H4 (cell line): ENCODE data around the gene PAM. TPM values are rescaled to one million over a fixed set of nuclear protein-coding genes. Genes with fewer than 3 reads are reported as not detected.

Experiments
- DNase-seq: peaks from one replicate; pipeline ENCODE4 v3.0.0-alpha.2; 2015; ENCODE audit warnings: low spot score
- total RNA-seq: library from RNA; depleted of rRNA; stranded (reverse); fragments of >200 nt; shearing (Covaris generic); gene quantifications from 2 replicates; pipeline ENCODE4 v1.2.3, GENCODE V29; 2014

Gene PAM
- total RNA-seq, 1 experiment from 2014 or later, result 213 TPM

- no peak for DNase-seq
Measured at GRCh38 chr5:102813740-102814139, 58.6 kb downstream of the PAM start.

DNA sequence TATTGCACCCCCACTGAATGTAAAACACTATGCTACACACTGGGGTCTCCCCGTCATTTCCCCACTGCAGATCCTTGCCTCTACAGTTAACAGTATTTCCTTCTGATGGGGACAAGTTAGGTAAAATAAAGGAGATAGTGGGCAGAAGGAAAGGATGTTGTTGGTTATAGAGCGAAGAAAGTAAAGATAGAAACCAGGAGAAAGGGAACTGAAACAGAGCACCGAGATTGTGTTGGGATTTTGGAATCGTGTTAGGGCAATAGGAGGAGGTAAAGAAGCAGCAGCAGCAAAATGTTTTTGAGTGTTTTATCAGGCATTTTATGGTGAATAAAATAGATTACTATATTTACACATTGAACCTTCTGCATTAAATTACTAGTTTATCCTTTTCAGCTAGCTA, 60.0 kb downstream of the PAM start:
- no peak for DNase-seq

DNA sequence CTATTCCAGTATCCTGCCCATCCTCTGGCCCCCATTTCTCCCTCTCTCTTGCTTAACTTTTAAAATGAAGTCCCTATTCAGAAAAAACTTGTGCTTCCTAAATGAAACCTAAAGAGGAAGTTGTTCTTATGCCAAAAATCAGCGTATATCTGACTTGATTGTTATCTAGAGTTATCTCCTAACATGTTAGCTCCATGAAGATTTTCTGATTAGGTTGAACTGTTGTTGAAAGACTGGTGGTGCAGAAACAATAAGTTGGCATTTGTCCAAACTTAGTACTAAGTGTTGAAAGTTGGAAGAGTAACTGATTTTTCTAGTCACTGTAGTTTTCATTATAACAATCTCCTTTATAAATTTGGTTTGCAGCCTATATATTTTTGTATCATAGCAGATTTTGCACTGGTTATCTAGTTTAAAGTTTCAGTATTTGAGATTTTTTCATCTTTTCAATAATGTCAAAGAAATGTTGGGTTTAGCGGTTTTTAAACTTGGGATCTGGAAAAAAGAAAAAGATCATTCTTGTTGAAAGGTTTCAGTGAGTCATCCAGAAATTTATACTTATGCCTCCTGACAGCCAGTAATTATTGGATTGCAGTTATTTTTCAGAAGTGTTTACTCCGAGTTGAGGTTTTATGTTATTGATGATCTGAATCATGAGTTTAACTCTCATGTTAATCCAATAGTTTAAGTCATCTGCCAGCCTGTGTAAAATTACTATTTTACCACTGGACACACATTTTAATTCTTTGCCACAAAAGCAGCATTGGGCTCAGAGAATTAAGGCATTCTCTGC, 60.6 kb downstream of the PAM start:
- DNase-seq, result no peak

DNA sequence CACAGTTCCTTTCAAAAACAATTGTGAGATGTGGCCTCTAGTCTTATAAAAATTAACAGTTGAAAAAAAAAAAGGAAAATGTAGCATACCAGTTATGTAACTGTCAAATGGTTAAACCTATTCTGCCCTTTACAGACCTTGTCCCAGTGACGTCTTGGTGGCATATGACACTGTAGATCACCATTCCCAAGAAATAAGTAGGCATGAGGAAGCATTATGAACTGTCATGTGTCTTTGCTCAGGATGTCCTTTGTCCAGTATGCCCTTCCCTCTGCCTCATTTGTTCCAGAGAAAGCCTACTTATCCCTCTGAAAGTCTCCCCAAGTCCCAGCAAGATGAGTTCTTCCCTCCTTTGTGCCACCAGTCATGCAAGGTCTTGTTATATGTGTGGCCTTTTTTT, 63.2 kb downstream of the PAM start:
- no peak for DNase-seq

GRCh38 chr5:102818934-102819333, 63.8 kb downstream of the PAM start:
- DNase-seq, result no peak

- DNase-seq, result no peak
Measured at GRCh38 chr5:102819634-102820033, 64.5 kb downstream of the PAM start.

GRCh38 chr5:102823441-102823874, 68.4 kb downstream of the PAM start:
- DNase-seq, result peak; percentile 20

DNA sequence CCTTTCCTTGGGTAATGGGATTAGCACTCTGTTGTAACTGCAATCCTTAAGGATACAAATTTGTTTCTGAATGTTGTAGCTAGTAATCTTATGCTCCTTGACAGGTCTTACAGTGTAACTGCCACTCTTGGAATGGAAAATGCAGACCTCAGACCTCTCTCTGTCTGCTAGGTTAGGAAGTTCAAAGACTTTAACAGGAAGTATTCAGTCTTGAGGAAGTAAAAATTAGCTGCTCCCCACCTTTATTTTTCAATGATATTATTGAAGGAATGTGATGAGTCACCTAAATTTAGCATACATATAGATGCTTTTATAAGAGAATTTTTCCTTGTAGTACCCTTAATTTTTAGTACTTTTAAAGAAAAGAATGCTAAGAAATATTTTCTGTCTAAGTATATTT, 71.5 kb downstream of the PAM start:
- DNase-seq, result no peak

GRCh38 chr5:102830241-102830640, 75.1 kb downstream of the PAM start:
- no peak for DNase-seq

DNA sequence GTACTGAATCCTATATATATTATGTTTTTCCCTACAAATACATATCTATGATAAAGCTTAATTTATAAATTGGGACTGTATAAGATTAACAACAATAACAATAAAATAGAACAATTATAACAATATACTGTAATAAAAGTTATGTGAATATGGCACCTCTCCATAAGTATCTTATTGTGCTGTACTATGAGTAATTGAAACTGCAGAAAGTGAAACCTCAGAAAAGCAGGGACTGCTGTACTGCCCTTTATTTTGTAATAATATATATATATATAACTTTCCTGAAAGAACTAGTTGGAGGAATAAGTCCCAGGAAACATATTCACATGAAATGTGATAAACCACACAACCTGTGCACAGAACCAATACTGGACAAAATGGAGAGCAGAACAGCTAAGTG, 77.3 kb downstream of the PAM start:
- no peak for DNase-seq

- DNase-seq, result no peak
Measured at GRCh38 chr5:102833146-102833545, 78.0 kb downstream of the PAM start.

GRCh38 chr5:102834438-102834964, 79.4 kb downstream of the PAM start:
- DNase-seq, result no peak

DNA sequence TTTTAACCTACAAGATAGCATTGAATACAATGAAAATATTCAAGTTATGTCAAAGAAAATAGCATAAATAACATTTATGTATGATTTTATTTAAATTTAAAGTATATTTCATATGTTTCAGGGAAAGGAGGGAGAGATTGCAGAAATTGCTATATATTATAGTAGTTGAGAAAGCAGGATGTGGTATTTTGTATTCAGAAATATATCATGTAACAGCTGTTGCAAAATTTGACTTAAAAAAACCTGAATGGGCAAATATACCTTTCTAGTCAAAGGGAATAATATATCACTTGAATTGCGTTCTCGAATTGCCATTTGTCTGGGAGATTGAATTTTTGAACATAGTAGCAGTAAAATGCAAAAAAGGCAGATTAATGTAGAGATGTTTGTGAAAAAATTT, 80.6 kb downstream of the PAM start:
- DNase-seq, result no peak

DNA sequence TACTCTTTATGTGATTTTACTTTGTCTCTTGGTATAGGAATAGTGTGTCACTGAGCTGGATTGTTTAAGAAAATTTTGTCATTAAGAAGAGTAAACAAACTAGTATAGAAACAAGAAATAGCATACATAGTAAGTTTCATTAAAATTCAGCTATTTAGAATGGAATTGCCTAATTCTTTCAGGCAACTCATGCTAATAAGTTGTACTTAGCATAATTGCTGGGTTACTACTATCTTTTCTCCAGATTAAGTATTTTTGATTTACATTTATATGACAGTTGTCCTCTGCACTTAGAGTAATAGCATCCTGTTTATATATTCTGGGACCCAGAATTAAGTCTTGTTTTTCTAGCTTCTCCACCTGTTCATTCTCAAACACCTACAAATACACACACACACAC, 85.9 kb downstream of the PAM start:
- no peak for DNase-seq

- no peak for DNase-seq
Measured at GRCh38 chr5:102843997-102844396, 88.9 kb downstream of the PAM start.

- no peak for DNase-seq
Measured at GRCh38 chr5:102845041-102845440, 89.9 kb downstream of the PAM start.

DNA sequence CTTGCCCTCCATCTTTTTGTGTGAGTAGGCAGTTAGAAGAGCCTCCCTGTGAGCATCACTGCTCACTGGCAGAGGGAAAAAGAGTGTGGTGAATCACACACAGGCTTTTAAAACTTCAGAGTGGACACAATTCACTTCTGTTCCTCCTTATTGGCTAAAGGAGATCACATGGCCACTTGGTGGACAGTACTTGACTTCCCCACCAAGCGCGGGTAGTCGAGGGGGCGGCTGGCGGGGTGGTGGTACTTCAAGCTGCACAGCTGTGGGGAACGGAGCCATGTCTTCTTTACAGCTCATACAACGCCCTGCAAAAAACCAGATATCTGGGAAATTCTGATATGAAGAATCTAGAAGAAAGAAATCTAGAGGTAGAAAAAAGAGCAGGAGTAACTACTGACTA, 95.4 kb downstream of the PAM start:
- no peak for DNase-seq

DNA sequence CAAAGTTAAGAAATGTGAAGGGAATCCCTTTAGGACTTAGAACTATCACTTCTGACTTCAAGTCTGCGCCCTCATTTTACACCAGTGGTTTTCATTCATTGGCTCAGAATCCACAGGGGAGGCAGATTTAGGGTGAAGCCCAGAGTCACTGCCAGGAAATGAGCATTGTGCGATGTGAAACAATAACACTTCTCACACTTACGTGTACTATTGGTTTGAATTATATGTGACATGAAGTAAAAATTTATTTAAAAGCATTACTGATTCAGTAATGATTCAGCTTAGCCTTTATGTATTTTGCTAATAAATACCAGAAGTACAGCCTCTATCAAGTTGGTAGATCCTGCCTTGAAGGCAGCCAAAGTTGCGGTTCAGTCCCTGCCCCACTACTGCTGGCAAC, 98.6 kb downstream of the PAM start:
- DNase-seq, result no peak

DNA sequence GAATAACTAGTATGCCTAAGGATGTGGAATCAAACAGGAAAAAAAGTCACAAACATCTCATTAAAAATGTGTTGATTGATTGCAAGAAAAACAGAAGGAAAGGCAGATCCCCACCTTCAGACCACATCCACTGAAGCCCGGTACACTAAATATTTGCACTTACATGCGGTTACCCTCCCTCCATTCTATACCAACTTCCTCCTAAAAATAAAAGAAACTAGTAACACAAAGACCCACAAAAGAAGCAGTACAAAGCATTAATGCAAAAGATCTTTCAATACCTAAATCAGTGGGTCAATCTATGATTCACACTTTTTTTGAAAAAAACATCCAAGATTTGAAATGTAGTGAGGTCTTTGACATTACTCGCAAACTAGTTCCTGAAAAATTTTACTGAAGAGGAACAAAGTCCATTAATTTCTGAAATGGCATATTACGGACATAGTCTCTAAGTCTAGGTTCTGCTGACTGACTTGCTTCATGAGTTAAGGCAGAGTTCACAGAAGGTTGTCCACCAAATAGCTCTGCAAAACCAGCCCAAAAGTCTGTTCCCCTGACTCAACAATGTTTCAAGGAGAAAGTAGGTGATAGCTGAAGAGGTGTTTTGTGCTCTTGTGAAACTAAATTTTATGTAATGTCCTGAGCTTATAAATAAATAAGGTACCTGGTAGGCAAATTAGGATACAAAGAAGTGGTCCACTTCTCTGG, 100.7 kb downstream of the PAM start:
- DNase-seq, result no peak

DNA sequence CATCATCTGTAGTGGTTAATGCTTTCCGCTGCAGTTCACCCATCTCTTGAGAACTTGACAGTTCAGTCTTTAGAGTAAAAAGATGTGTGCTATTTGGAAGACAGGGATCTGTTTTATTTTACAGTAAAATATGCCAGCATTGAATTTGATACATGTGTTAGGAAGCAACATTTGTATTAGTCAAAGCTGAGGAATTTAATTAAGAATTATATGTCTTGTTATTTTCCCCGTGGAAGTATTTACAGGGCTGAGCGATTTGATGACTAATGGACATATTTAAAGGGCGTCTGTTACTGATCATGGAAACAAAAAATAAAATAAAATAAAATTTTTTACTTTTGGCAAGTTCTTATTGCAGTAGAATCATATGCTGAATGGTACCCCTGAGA, 101.3 kb downstream of the PAM start:
- DNase-seq, result no peak

GRCh38 chr5:102857076-102857818, 102.1 kb downstream of the PAM start:
- no peak for DNase-seq

GRCh38 chr5:102858221-102858620, 103.1 kb downstream of the PAM start:
- DNase-seq, result no peak
